Measurements from ENCODE around the gene DPCD.

The DPCD gene

DNA sequence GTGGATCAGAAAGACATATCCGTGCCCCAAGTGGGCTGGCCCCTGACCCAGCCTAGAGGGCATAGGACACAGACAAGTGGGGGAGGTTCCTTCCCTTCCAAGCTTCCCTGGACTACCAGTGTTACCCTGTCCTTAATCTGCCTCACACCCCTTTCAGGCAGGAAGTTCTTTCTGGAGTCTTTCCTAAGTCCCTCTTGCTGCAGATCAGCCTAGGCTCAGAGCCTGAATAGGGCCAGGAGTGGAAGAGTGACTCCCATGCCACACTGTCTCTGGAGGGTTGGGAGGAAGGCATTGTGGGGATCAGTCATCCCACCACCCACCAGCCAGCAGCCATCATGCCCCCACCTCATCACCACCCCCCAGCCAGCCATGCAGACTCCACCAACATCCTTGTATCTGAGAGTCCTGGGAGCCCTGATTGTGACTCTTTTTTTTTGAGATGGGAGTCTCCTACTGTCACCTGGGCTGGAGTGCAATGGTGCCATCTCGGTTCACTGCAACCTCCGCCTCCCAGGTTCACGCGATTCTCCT is 22.7 kb upstream of the DPCD start:
- Histone ChIP-seq H3K4me3 (ENCODE audit: low read depth, low read length) (no peak overlapping the region), H3K36me3 (no peaks in the 10 kb centered on the region), H3K27ac (no peak overlapping the region), H3K27me3 (ENCODE audit: insufficient read depth, low read depth, severe bottlenecking) (no peaks in the 10 kb centered on the region), H3K9me3 (ENCODE audit: severe bottlenecking) (no peaks in the 10 kb centered on the region)
- TF ChIP-seq, protein P1, sequence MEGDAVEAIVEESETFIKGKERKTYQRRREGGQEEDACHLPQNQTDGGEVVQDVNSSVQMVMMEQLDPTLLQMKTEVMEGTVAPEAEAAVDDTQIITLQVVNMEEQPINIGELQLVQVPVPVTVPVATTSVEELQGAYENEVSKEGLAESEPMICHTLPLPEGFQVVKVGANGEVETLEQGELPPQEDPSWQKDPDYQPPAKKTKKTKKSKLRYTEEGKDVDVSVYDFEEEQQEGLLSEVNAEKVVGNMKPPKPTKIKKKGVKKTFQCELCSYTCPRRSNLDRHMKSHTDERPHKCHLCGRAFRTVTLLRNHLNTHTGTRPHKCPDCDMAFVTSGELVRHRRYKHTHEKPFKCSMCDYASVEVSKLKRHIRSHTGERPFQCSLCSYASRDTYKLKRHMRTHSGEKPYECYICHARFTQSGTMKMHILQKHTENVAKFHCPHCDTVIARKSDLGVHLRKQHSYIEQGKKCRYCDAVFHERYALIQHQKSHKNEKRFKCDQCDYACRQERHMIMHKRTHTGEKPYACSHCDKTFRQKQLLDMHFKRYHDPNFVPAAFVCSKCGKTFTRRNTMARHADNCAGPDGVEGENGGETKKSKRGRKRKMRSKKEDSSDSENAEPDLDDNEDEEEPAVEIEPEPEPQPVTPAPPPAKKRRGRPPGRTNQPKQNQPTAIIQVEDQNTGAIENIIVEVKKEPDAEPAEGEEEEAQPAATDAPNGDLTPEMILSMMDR (IDR thresholded peaks at IDR 0.05; ENCODE audit: low read depth, low read length) = no peak
- peak; percentile 4 for DNase-seq

GRCh38 chr10:101565936-101566332 is 22.2 kb upstream of the DPCD start:
- no peaks in the 10 kb centered on the region for H3K36me3 ChIP-seq

GRCh38 chr10:101566333-101567164 is 21.6 kb upstream of the DPCD start:
- peak; percentile 5 for DNase-seq
- no peak overlapping the region for H3K4me3 ChIP-seq (ENCODE audit: low read depth, low read length)

More at GRCh38 chr10:101565936-101566332, 22.2 kb upstream of the DPCD start:
- Histone ChIP-seq H3K9me3 (ENCODE audit: severe bottlenecking) (no peaks in the 10 kb centered on the region), H3K4me3 (ENCODE audit: low read depth, low read length) (no peak overlapping the region), H3K27me3 (ENCODE audit: insufficient read depth, low read depth, severe bottlenecking) (no peaks in the 10 kb centered on the region), H3K27ac (no peak overlapping the region)
- peak; percentile 5 for DNase-seq
- TF ChIP-seq, protein P1 (IDR thresholded peaks at IDR 0.05; ENCODE audit: low read depth, low read length) = no peak

GRCh38 chr10:101567165-101568006 is 20.7 kb upstream of the DPCD start:
- no peak for DNase-seq

More at GRCh38 chr10:101566333-101567164, 21.6 kb upstream of the DPCD start:
- Histone ChIP-seq H3K9me3 (ENCODE audit: severe bottlenecking) (no peaks in the 10 kb centered on the region), H3K27me3 (ENCODE audit: insufficient read depth, low read depth, severe bottlenecking) (no peaks in the 10 kb centered on the region), H3K27ac (no peak overlapping the region), H3K36me3 (no peaks in the 10 kb centered on the region)
- TF ChIP-seq, protein P1 (IDR thresholded peaks at IDR 0.05; ENCODE audit: low read depth, low read length) = no peak

DNA sequence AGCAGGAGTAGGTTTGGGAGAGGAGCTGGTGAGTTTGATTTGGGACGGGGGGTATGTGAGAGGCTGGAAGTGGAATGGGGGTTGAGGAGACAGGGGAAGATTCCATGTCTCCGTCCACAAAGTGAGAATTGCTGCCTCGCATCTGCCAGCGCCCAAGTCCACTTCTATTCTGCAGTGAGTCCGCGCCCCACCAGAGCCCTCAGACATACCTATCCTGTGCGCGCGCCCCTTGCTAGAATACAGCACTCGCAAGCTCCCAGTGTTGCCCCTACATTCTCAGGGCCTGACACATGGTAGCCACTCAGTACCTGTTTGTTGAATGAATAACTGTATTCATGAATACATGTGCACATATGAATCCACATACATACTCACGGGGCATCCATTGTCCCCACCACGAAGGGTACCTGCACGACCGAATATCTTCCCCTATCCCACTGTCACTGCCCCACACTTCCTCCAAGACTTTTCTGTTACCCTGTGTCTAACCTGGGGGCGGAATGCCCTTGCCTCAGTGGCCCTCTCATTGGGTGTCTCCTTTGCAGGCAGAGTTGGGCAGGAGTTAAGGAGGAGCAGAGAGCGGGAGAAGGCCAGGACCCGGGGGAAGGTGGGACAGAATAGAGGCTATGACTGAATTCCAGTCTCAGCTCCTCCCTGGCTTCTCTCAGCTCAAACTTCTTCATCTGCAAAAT is 19.9 kb upstream of the DPCD start:
- Histone ChIP-seq H3K36me3 (no peaks in the 10 kb centered on the region), H3K27ac (no peak overlapping the region), H3K27me3 (ENCODE audit: insufficient read depth, low read depth, severe bottlenecking) (no peaks in the 10 kb centered on the region), H3K9me3 (ENCODE audit: severe bottlenecking) (peaks cover 6% of the 10 kb centered on the region), H3K4me3 (ENCODE audit: low read depth, low read length) (no peak overlapping the region)
- no peak for DNase-seq
- TF ChIP-seq, protein P1 (IDR thresholded peaks at IDR 0.05; ENCODE audit: low read depth, low read length) = no peak

More at GRCh38 chr10:101567165-101568006, 20.7 kb upstream of the DPCD start:
- Histone ChIP-seq H3K27me3 (ENCODE audit: insufficient read depth, low read depth, severe bottlenecking) (no peaks in the 10 kb centered on the region), H3K4me3 (ENCODE audit: low read depth, low read length) (no peak overlapping the region), H3K27ac (no peak overlapping the region), H3K36me3 (no peaks in the 10 kb centered on the region), H3K9me3 (ENCODE audit: severe bottlenecking) (no peaks in the 10 kb centered on the region)
- TF ChIP-seq, protein P1 (IDR thresholded peaks at IDR 0.05; ENCODE audit: low read depth, low read length) = no peak
